GM19099 (cell line): ENCODE results near the gene CBLIF.

ENCODE experiments used
- POLR2A ChIP-seq: IDR thresholded peaks from 3 replicates; pipeline ENCODE4 v1.6.1; 2011; ENCODE audit warnings: low read depth; ENCODE audit not compliant: insufficient read length; ENCODE audit errors: extremely low read depth

Gene CBLIF

DNA sequence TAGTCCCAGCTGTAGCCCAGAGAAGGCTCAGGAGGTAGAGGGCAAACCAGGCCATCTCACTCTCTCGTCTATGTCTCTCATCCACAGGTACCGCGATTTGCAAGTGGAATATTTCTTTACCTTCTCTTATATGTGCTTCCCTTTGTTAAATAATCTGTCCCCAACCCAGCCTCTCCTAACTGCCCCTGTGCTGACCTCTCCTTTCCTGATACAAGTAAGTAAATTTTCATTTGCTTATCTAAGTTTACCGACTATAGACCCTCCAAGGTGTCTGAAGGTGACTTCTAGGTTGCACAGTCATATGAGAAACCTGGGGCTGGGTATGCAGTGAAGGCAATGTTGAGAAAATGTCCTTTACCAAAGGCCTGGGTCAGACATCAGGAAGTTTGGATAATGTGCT is at the start of gene CBLIF:
Gene CBLIF, minus strand, starts transcription at position 101 of the 400 bp plus-strand sequence. Its CDS starts 46 bp downstream, at position 55.
- no peak for TF ChIP-seq POLR2A

- no peak for TF ChIP-seq POLR2A
These were observed 49.3 kb upstream of the CBLIF start for GRCh38 chr11:59894616-59895015.

GRCh38 chr11:59891781-59892181 is 46.5 kb upstream of the CBLIF start:
- TF ChIP-seq POLR2A: no peak

GRCh38 chr11:59883597-59883996 is 38.3 kb upstream of the CBLIF start:
- TF ChIP-seq POLR2A: no peak

- no peak for TF ChIP-seq POLR2A
These were observed 34.3 kb upstream of the CBLIF start for GRCh38 chr11:59879567-59879966.

- TF ChIP-seq POLR2A: no peak
These were observed 33.3 kb upstream of the CBLIF start, which contains the start of gene OOSP3 for GRCh38 chr11:59878575-59878974. Gene OOSP3 (plus strand): TSS chr11:59878782. CDS start chr11:59878809, 27 bp downstream.

DNA sequence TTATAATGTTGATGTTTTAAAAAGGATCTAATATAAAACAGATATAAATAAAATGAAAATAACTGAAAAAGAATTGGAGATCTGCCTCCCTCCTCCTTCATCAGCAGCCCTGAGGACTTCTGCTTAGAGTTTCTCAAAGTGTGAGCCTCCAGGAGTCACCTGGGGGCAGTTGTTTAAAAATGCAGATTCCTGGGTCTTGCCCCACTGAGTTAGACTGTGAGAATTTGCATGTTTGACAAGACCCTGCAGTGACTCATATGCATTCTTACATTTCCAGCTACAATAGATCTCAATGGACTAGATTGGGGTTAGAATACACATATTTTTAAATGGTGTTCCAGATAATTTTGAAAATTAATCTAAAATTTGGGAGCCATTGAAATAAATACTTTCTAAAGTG is 32.5 kb upstream of the CBLIF start:
- TF ChIP-seq POLR2A: no peak

DNA sequence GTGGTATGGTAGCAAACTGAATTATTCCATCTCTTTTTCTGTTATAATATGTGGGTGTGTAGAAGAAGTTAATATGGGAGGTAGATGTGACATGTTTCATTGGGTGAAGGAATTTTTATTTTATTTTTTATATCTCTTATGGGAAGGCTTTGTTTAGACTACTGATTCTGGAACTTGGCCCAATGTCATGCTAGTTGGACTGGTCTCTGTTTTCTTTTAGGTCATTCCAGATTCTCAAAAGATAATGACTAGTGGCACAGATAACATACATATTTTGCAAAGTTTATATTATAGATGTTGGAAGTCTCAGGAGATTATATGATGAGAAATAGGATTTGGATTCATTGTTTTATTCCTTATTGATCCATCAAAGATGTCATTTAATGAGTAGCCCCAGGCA is 32.0 kb upstream of the CBLIF start:
- no peak for TF ChIP-seq POLR2A

DNA sequence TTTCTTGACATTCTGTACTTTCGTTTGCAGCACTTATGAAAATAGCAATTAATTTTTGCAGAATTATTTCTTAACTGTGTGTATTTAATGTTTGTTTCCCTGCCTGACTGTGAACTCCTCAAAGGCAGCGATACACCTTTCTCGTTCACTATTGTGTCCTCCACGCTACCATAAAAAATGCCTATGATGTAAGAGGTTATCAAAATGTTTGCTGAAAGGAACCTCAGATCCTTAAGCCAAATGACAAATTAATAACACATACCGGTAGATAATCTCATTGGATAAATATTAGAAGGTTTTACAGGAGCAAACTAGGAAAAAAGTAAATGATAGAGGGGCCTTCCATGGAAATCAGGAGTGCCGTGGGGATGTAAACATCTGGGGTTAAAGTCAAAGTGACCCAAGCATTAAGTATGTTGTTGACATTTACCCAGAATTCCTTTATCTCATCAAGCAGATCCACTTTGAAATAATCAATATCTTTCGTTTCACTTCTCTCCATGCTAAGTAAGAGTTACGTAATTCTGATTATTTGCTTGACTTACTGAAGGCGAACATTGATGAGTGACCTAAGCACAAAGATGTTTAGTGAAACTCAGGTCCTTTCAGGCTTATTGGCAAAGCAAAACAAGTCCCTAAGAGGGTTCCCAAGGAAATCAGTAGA is 30.7 kb upstream of the CBLIF start:
- no peak for TF ChIP-seq POLR2A

GRCh38 chr11:59872076-59872475 is 26.8 kb upstream of the CBLIF start:
- no peak for TF ChIP-seq POLR2A

GRCh38 chr11:59867946-59868345 is 22.6 kb upstream of the CBLIF start:
- TF ChIP-seq POLR2A: no peak

- TF ChIP-seq POLR2A: no peak
These were observed 21.5 kb upstream of the CBLIF start for GRCh38 chr11:59866836-59867235.

DNA sequence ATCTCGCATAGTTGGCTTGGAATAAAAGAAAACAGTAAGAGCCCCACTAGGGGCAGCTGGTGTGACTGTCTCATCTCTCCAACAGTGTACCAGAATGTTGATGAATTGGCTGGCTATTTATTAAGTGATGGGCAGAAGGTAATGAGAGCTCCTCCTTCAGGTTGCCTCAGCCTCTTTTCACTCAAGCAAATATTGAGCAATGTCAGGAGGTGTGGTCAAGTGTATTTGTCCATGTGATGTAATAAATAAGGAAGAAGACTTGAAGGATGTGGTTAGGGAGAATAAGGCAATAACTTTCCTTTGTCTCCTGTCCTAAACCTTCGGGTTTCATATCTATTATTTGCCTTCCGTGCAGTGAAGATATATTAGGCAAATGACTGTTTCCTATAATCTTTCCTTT is 21.1 kb upstream of the CBLIF start, which contains the start of gene TCN1:
Gene TCN1, minus strand, starts transcription at position 91 of the 400 bp plus-strand sequence. Its CDS starts 17 bp downstream, at position 74.
- TF ChIP-seq POLR2A: no peak

- no peak for TF ChIP-seq POLR2A
These were observed 19.7 kb upstream of the CBLIF start for GRCh38 chr11:59865031-59865430.

DNA sequence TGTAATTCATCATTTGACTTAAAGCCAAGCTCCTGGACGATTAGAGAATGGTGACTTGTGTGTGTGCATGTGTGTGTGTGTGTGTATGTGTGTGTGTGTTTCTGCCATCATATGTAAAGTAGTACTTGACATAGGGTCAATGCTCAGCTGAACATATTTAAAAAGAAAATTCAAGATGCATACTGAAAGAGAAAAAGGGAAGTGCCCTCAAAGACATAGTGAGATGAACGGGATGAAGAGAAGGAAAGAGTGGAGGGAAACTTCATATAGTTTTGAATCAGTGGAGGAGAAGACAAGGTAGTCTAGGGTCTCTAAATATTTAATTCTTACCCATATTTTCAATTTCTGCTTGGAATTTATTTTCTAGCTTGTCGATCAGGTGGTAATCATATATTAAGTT is 17.0 kb upstream of the CBLIF start:
- no peak for TF ChIP-seq POLR2A

- TF ChIP-seq POLR2A: no peak
These were observed 14.4 kb upstream of the CBLIF start for GRCh38 chr11:59859673-59860072.
